GM18519 (cell line): Measurements from ENCODE around the gene TMEM120A.
A peak's percentile ranks its signal among the peaks of the same experiment; 100 is the strongest.
"Not testable (repeated sequence)": the region's sequence is repeated elsewhere in the genome, so short reads cannot be mapped to it uniquely, and the experiment has no call there.

Experiments
- ATAC-seq: cut with Tn5 transposase; IDR thresholded peaks from one replicate; pipeline ENCODE4 v1.9.1; 2021; ENCODE audit warnings: mild to moderate bottlenecking, moderate library complexity; ENCODE audit not compliant: unreplicated experiment, low FRiP score

The TMEM120A gene

GRCh38 chr7:75994388-75995051 is at the start of gene TMEM120A:
TMEM120A (minus strand) TSS chr7:75994595; CDS start chr7:75994570, 25 bp downstream.
- peak; percentile 82 for ATAC-seq

GRCh38 chr7:76040126-76040525 is 45.7 kb upstream of the TMEM120A start:
- no peak for ATAC-seq

GRCh38 chr7:76037310-76037709 is 42.9 kb upstream of the TMEM120A start:
- no peak for ATAC-seq

- ATAC-seq: no peak
These were observed 37.6 kb upstream of the TMEM120A start for GRCh38 chr7:76031964-76032363.

- ATAC-seq: not testable (repeated sequence)
These were observed 35.3 kb upstream of the TMEM120A start for GRCh38 chr7:76029682-76030081.

- no peak for ATAC-seq
These were observed 28.6 kb upstream of the TMEM120A start for GRCh38 chr7:76023002-76023401.

- ATAC-seq: no peak
These were observed 27.8 kb upstream of the TMEM120A start for GRCh38 chr7:76022026-76022780.

GRCh38 chr7:76020031-76020714 is 25.8 kb upstream of the TMEM120A start:
- no peak for ATAC-seq

- not testable (repeated sequence) for ATAC-seq
These were observed 24.1 kb upstream of the TMEM120A start for GRCh38 chr7:76018520-76018919.

- no peak for ATAC-seq
These were observed 22.0 kb upstream of the TMEM120A start for GRCh38 chr7:76016191-76016947.

- ATAC-seq: no peak
These were observed 17.1 kb upstream of the TMEM120A start for GRCh38 chr7:76011442-76011861.

- ATAC-seq: no peak
These were observed 15.5 kb upstream of the TMEM120A start for GRCh38 chr7:76009672-76010600.

- ATAC-seq: no peak
These were observed 13.8 kb upstream of the TMEM120A start for GRCh38 chr7:76008156-76008687.

GRCh38 chr7:76005004-76005403 is 10.6 kb upstream of the TMEM120A start:
- ATAC-seq: not testable (repeated sequence)

GRCh38 chr7:76003351-76003750 is 9.0 kb upstream of the TMEM120A start:
- ATAC-seq: no peak

GRCh38 chr7:76002822-76003221 is 8.4 kb upstream of the TMEM120A start:
- no peak for ATAC-seq

- ATAC-seq: no peak
These were observed 7.7 kb upstream of the TMEM120A start for GRCh38 chr7:76002139-76002538.

- ATAC-seq: no peak
These were observed 6.2 kb upstream of the TMEM120A start for GRCh38 chr7:76000566-76000965.

GRCh38 chr7:75998038-75998437 is 3.6 kb upstream of the TMEM120A start:
- no peak for ATAC-seq
